K562 (cell line): ENCODE results near the gene LRRC8E. TPM values are rescaled to one million over a fixed set of nuclear protein-coding genes. Genes with fewer than 3 reads are reported as not detected.

Source experiments
- ATAC-seq: fragments of 200-7000 bp; cut with Tn5 transposase; 3 replicates; pipeline ENCODE4 v1.9.1; 2020; ENCODE audit warnings: moderate library complexity
- BruUV-seq: library from RNA; stranded (reverse); fragments of 400-500 nt; replicated peaks from 2 replicates; lab custom pipeline; 2021; lab: Mats Ljungman, UMichigan
- CTCF ChIA-PET: fragments of 300-600 bp; formaldehyde crosslinking; extraction: SDS; loops from one replicate; lab custom pipeline; 2021; ENCODE audit warnings: low intra/inter-chr PET ratio; lab: Yijun Ruan, JAX
- POLR2A ChIA-PET: fragments of 300-600, 350-650 bp; sonication (Branson Sonifier 250); formaldehyde crosslinking; extraction: SDS; loops from one replicate; lab custom pipeline; 2021; ENCODE audit warnings: antibody characterized with exemption, inconsistent platforms; lab: Yijun Ruan, JAX
- DNase-seq, 4 experiments: peaks; one replicate each; pipeline versions ENCODE4 v3.0.0 to v3.0.0-alpha.2; 2011 to 2018; ENCODE audit warnings: low spot score in 3 of 4, mixed read lengths in 3 of 4; ENCODE audit errors: extremely low read depth in 1 of 4
- FAIRE-seq: peaks from 2 replicates; lab custom pipeline; 2011; peaks lifted over from hg19 to GRCh38; lab: Jason Lieb, UNC
- H2AFZ ChIP-seq: 2 replicates; pipeline ENCODE4 v1.6.0; 2011; ENCODE audit warnings: low read depth, low read length, control low read depth, inconsistent platforms
- H3K27ac ChIP-seq: fragments of 200-600 bp; 3 replicates; pipeline ENCODE4 v1.8.0; 2011; ENCODE audit warnings: low read depth, mild to moderate bottlenecking, control low read depth, inconsistent platforms, low read length, moderate library complexity, mixed read lengths; ENCODE audit errors: extremely low read depth
- H3K27me3 ChIP-seq, 2 experiments: fragments of 300-600 bp in 1 of 2; 2 replicates in 1 of 2; 3 replicates in 1 of 2; pipeline versions ENCODE4 v1.6.0 to v1.8.0; 2011; ENCODE audit warnings: inconsistent platforms in 2 of 2, low read length in 2 of 2, mild to moderate bottlenecking in 1 of 2, mixed read lengths in 1 of 2, moderate library complexity in 1 of 2; ENCODE audit not compliant: control insufficient read depth in 2 of 2, insufficient read depth in 2 of 2
- H3K36me3 ChIP-seq: fragments of 300-600 bp; 3 replicates; pipeline ENCODE4 v1.8.0; 2011; ENCODE audit warnings: mild to moderate bottlenecking, low read length, inconsistent platforms; ENCODE audit not compliant: control insufficient read depth, insufficient read depth
- H3K4me1 ChIP-seq, 2 experiments: fragments of 200-600 bp in 1 of 2; replicated peaks in 1 of 2; 2 replicates in 1 of 2; 3 replicates in 1 of 2; pipeline versions ENCODE4 v1.5.1 to v1.8.0; 2011; ENCODE audit warnings: inconsistent platforms in 2 of 2, low read length in 2 of 2, mild to moderate bottlenecking in 1 of 2, mixed read lengths in 1 of 2, moderate library complexity in 1 of 2; ENCODE audit not compliant: control insufficient read depth in 2 of 2, insufficient read depth in 2 of 2
- H3K4me2 ChIP-seq: 2 replicates; pipeline ENCODE4 v1.6.1; 2011; ENCODE audit warnings: low read length, control low read depth, inconsistent platforms, mixed read lengths; ENCODE audit not compliant: insufficient read depth
- H3K4me3 ChIP-seq: fragments of 200-600 bp; sonication (generic), shearing (Covaris generic); 2 replicates; pipeline ENCODE4 v1.5.1; 2016; ENCODE audit warnings: control low read depth, inconsistent platforms
- H3K79me2 ChIP-seq: fragments of 200-600 bp; 3 replicates; pipeline ENCODE4 v1.8.0; 2011; ENCODE audit warnings: low read length, inconsistent platforms; ENCODE audit not compliant: control insufficient read depth, insufficient read depth
- H3K9ac ChIP-seq, 2 experiments: 2 replicates each; pipeline versions ENCODE4 v1.6.0 to v1.6.1; 2011; ENCODE audit warnings: low read depth in 2 of 2, low read length in 2 of 2, control low read depth in 1 of 2, inconsistent platforms in 1 of 2, mild to moderate bottlenecking in 1 of 2, mixed read lengths in 1 of 2; ENCODE audit not compliant: insufficient read depth in 1 of 2
- H3K9me1 ChIP-seq: one replicate; pipeline ENCODE4 v1.6.0; 2011; ENCODE audit warnings: inconsistent platforms, mild to moderate bottlenecking, low read length, moderate library complexity; ENCODE audit not compliant: control insufficient read depth, insufficient read depth
- H3K9me3 ChIP-seq: replicated peaks from 2 replicates; pipeline ENCODE4 v1.5.1; 2011; ENCODE audit warnings: low read depth, low read length, inconsistent platforms; ENCODE audit not compliant: control insufficient read depth, insufficient read depth
- H4K20me1 ChIP-seq: replicated peaks from 2 replicates; pipeline ENCODE4 v1.6.1; 2011; ENCODE audit warnings: low read length, inconsistent platforms, mixed read lengths; ENCODE audit not compliant: control insufficient read depth, insufficient read depth
- IRF2 ChIP-seq: sonication (generic); formaldehyde crosslinking; IDR thresholded peaks from 2 replicates; pipeline ENCODE4 v1.8.1; 2022; ENCODE audit warnings: mild to moderate bottlenecking, missing genetic modification reagents
- KDM1A ChIP-seq, 2 experiments: fragments of 450-650 bp; IDR thresholded peaks; 2 replicates each; pipeline ENCODE4 v1.6.1; 2016; ENCODE audit warnings: mild to moderate bottlenecking in 2 of 2
- MAFG ChIP-seq: fragments of 450-650 bp; conservative IDR thresholded peaks from 2 replicates; pipeline ENCODE4 v1.6.1; 2016; ENCODE audit warnings: missing genetic modification characterization, missing compliant biosample characterization
- NCOR1 ChIP-seq: fragments of 450-650 bp; IDR thresholded peaks from 2 replicates; pipeline ENCODE4 v1.6.1; 2016; ENCODE audit warnings: mild to moderate bottlenecking, moderate library complexity
- PHF20 ChIP-seq: fragments of 450-650 bp; IDR thresholded peaks from 2 replicates; pipeline ENCODE4 v1.6.1; 2018; ENCODE audit not compliant: partially characterized antibody
- RFX7 ChIP-seq: fragments of 250-450 bp; sonication (Bioruptor Pico); IDR thresholded peaks from 2 replicates; pipeline ENCODE4 v1.5.1; 2021; ENCODE audit warnings: mild to moderate bottlenecking
- RNF219 ChIP-seq: fragments of 250-450 bp; sonication (Bioruptor Pico); IDR thresholded peaks from 2 replicates; pipeline ENCODE4 v1.5.0; 2022; ENCODE audit warnings: mild to moderate bottlenecking
- ZBTB43 ChIP-seq: sonication (generic); formaldehyde crosslinking; IDR thresholded peaks from 2 replicates; pipeline ENCODE4 v1.8.0; 2023; ENCODE audit warnings: mild to moderate bottlenecking, missing genetic modification reagents
- WGBS: fragments of 100-300 bp; shearing (Covaris generic); methylation state at CpG from one replicate; pipeline ENCODE4 v1.1.6; 2016; ENCODE audit warnings: low coverage, mixed read lengths; ENCODE audit not compliant: insufficient coverage; ENCODE audit errors: missing lambda C conversion rate; 5-methylcytosine and 5-hydroxymethylcytosine counted together
- in situ Hi-C: fragments of 300-500 bp; cut with MboI; formaldehyde crosslinking; loops from 4 replicates; pipeline ENCODE4 v1.15.0; 2018; ENCODE audit warnings: inconsistent platforms, mixed read lengths
- intact Hi-C: fragments of 100-400 bp; cut with micrococcal nuclease; formaldehyde crosslinking; loops from 2 replicates; pipeline ENCODE4 v1.14.2; 2022
- polyA plus RNA-seq, 8 experiments: library from polyadenylated mRNA; depleted of rRNA in 4 of 8; stranded (reverse) in 5 of 8; unstranded in 3 of 8; fragments of >200 nt; fragmentation: Nextera tagmentation in 2 of 8; fragmentation: Illumina TruSeq in 1 of 8; extraction: Ambion mirVana in 2 of 8; extraction: Trizol in 1 of 8; gene quantifications; 2 replicates each; pipeline versions ENCODE4 v1.2.1 to v1.2.3, GENCODE V29; 2011 to 2014; ENCODE audit warnings: inconsistent platforms in 1 of 8, missing spikeins in 1 of 8
- total RNA-seq, 7 experiments: library from RNA; depleted of rRNA in 6 of 7; stranded (reverse); fragments of >200 nt in 6 of 7; fragmentation: Illumina TruSeq in 2 of 7; extraction: Trizol in 2 of 7; gene quantifications; 2 replicates each; pipeline versions ENCODE4 v1.2.1 to v1.2.3, GENCODE V29; 2011 to 2021; ENCODE audit warnings: low replicate concordance in 1 of 7
- TF ChIP-seq, protein P1 (sequence below): fragments of 450-650 bp; IDR thresholded peaks from 2 replicates; pipeline ENCODE4 v1.6.1; 2017; ENCODE audit warnings: antibody characterized with exemption
- TF ChIP-seq, protein P2 (sequence below): sonication (generic); formaldehyde crosslinking; IDR thresholded peaks from 2 replicates; pipeline ENCODE4 v1.9.0; 2022; ENCODE audit warnings: mild to moderate bottlenecking, missing genetic modification reagents

Gene LRRC8E
- total and polyA plus RNA-seq, 9 of the 15 experiments (the other 6 are each of a cell fraction or from before 2014, with no cell fraction given) = 0.08 to 5.7 (median 3.5) TPM; not detected in 1

DNA sequence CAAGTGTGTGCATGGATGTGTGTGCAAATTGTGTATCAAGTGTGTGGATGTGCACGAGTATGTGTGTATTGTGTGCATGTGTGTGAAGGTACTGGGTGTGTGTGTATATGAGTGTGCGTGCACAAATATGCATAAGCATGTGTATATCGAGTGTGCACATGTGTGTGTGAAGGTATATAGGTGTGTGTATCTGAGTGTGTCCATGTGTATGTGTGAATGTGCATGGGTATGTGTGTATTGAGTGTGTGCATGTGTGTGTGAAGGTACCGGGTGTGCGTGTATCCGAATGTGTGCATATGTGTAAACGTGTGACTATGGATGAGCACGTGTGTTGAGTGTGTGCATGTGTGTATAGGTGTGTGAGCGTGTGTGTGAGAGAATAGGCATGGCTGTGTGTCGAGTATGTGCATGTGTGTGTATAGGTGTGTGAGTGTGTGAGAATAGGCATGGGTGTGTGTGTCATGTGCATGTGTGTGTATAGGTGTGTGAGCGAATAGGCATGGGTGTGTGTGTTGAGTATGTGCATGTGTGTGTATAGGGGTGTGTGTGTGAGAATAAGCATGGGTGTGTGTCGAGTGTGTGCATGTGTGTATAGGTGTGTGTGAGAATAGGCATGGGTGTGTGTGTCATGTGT lies 45.5 kb upstream of the LRRC8E start:
- no peak for ATAC-seq
- H3K27me3 ChIP-seq = peaks cover 6 to 34% of the 10 kb centered on the region in 2 experiments; a peak in 4 of 5 replicates
- no peaks in the 10 kb centered on the region for H3K36me3 ChIP-seq
- POLR2A ChIA-PET = no interaction called here
- H2AFZ ChIP-seq = no peak overlapping the region
- no TSS peak for BruUV-seq
- no peak overlapping the region for H3K27ac ChIP-seq
- peaks cover 0 to 9% of the 10 kb centered on the region in 2 experiments; a peak in 1 of 5 replicates for H3K4me1 ChIP-seq
- peak; percentile 26 for FAIRE-seq
- no peak overlapping the region for H3K4me2 ChIP-seq
- no peak overlapping the region for H3K4me3 ChIP-seq
- H3K9me1 ChIP-seq = peaks cover 3% of the 10 kb centered on the region
- intact Hi-C loops = no loop called here
- TF ChIP-seq MAFG (no peak), RNF219 (no peak), ZBTB43 (CRISPR knock-in tag) (peak; percentile 90), NCOR1 (no peak), KDM1A (IDR thresholded peaks at IDR 0.05) (0 out of 4 replicates have a peak, but pooled peaks of 1 of the 2 experiments have one; percentile 6), IRF2 (CRISPR knock-in tag) (peak; percentile 36; the same call in 1 of the 2 replicates), PHF20 (peak; percentile 2), RFX7 (CRISPR knock-in tag) (no peak)
- TF ChIP-seq, protein P1, sequence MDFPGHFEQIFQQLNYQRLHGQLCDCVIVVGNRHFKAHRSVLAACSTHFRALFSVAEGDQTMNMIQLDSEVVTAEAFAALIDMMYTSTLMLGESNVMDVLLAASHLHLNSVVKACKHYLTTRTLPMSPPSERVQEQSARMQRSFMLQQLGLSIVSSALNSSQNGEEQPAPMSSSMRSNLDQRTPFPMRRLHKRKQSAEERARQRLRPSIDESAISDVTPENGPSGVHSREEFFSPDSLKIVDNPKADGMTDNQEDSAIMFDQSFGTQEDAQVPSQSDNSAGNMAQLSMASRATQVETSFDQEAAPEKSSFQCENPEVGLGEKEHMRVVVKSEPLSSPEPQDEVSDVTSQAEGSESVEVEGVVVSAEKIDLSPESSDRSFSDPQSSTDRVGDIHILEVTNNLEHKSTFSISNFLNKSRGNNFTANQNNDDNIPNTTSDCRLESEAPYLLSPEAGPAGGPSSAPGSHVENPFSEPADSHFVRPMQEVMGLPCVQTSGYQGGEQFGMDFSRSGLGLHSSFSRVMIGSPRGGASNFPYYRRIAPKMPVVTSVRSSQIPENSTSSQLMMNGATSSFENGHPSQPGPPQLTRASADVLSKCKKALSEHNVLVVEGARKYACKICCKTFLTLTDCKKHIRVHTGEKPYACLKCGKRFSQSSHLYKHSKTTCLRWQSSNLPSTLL = 0 out of 2 replicates have a peak, but pooled peaks have one; percentile 7
- TF ChIP-seq, protein P2, sequence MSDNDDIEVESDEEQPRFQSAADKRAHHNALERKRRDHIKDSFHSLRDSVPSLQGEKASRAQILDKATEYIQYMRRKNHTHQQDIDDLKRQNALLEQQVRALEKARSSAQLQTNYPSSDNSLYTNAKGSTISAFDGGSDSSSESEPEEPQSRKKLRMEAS (CRISPR knock-in tag) = peak; percentile 52
- DNase-seq = no peak
- H3K9me3 ChIP-seq = peaks cover 12% of the 10 kb centered on the region
- H3K79me2 ChIP-seq = no peaks in the 10 kb centered on the region
- peaks cover 8% of the 10 kb centered on the region; the same call in 1 of the 2 replicates for H4K20me1 ChIP-seq
- WGBS = 39% methylated on average over 12 of the region's 12 CpGs
- in situ Hi-C loops = no loop called here
- H3K9ac ChIP-seq = no peak overlapping the region
- CTCF ChIA-PET = no interaction called here
